Esophagus (tissue), 2 donors: ENCODE data around the gene DENND11. TPM values are rescaled to one million over a fixed set of nuclear protein-coding genes. Genes with fewer than 3 reads are reported as not detected.

Experiments
- H3K27ac ChIP-seq, 2 donors: one replicate each; pipeline ENCODE4 v1.5.1; 2013; ENCODE audit warnings: low read depth in 2 of 2, mild to moderate bottlenecking in 2 of 2, inconsistent platforms in 1 of 2, low read length in 1 of 2, moderate library complexity in 1 of 2
- H3K27me3 ChIP-seq, 2 donors: one replicate each; pipeline ENCODE4 v1.6.1; 2013; ENCODE audit warnings: low read length in 2 of 2, control low read depth in 1 of 2, mild to moderate bottlenecking in 1 of 2; ENCODE audit not compliant: insufficient read depth in 2 of 2, control insufficient read depth in 1 of 2
- H3K36me3 ChIP-seq, 2 donors: one replicate each; pipeline ENCODE4 v1.6.1; 2013; ENCODE audit warnings: low read length in 1 of 2; ENCODE audit not compliant: control insufficient read depth in 2 of 2, insufficient read depth in 2 of 2
- H3K4me1 ChIP-seq, 2 donors: one replicate each; pipeline ENCODE4 v1.6.1; 2013; ENCODE audit warnings: low read length in 1 of 2; ENCODE audit not compliant: control insufficient read depth in 2 of 2, insufficient read depth in 2 of 2
- H3K4me3 ChIP-seq, 2 donors: one replicate each; pipeline ENCODE4 v1.5.1; 2013; ENCODE audit warnings: low read length in 2 of 2, mild to moderate bottlenecking in 2 of 2, low read depth in 1 of 2, moderate library complexity in 1 of 2
- H3K9me3 ChIP-seq, 2 donors: one replicate each; pipeline ENCODE4 v1.6.1; 2013; ENCODE audit warnings: mild to moderate bottlenecking in 2 of 2, low read depth in 1 of 2, low read length in 1 of 2, moderate library complexity in 1 of 2; ENCODE audit not compliant: control insufficient read depth in 2 of 2, insufficient read depth in 1 of 2
- WGBS, 2 donors: extraction: QIAGEN DNeasy Blood & Tissue Kit; methylation state at CpG; one replicate each; pipeline ENCODE4 v1.1.7; 2013; 5-methylcytosine and 5-hydroxymethylcytosine counted together
- polyA plus RNA-seq, 2 donors: library from polyadenylated mRNA; stranded (reverse); fragments of 200-250 nt; gene quantifications; one replicate each; pipeline ENCODE4 v1.2.3, GENCODE V29; 2013
- donor health status: healthy with polysubstance abuse.
- donor health status: Bipolar disorder and iron deficiency.

The DENND11 gene
- polyA plus RNA-seq, 2 donors: 4.5 to 4.7 TPM

DNA sequence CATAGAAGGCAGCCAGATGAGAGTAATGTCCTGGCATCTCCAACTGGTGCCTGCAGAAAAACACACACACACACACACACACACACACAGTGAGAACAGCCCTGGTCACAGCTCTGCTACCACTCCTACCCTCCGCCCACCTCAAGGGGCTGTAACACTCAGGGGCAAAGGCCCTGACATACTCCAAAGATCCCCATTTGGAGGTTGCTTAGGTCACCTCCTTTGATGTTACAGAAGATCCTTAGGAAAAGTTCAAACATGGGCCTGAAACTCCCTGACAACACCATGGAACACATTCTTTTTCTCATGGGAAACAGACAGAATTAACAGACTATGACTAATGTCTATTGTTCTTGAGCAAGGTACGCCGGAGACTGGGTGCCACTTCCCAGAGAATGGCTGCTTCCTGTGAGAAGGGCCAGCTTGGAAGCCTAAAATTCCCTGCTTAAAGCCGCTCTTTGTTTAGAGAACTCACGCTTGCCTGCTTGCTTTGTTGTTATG is 27.7 kb downstream of the DENND11 start:
- Histone ChIP-seq H3K4me1 (peaks cover 3% of the 10 kb centered on the region in 2 donors), H3K9me3 (no peaks in the 10 kb centered on the region), H3K4me3 (peak overlapping the region in 1 of 2 donors; percentile 22), H3K27me3 (no peaks in the 10 kb centered on the region), H3K36me3 (peaks cover 0 to 2% of the 10 kb centered on the region in 2 donors), H3K27ac (peak overlapping the region; percentile 74 to 84)
- 62 to 75% methylated on average over 5 of the region's 5 CpGs for WGBS, 2 donors

DNA sequence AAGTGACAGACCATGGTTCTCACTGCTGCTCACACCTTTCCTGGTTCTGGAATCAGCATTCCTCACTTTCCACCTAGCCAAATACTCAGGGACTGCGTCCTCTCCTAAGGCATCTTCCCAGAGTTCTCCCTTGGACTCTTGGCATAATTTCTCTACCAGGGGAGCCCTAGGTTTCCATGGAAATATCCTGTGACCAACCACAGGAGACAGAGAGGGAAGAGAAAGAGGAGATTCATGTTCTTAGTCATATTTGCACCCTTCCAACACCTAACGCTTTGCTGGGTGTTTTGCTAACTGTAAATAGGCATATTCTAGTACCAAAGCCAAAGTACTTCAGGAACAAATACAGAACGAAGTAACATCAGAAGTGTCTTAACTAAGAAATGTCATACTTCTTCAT is 28.6 kb downstream of the DENND11 start:
- Histone ChIP-seq H3K27me3 (no peaks in the 10 kb centered on the region), H3K4me3 (no peak overlapping the region), H3K36me3 (peaks cover 0 to 2% of the 10 kb centered on the region in 2 donors), H3K9me3 (no peaks in the 10 kb centered on the region), H3K4me1 (peaks cover 3% of the 10 kb centered on the region in 2 donors), H3K27ac (peak overlapping the region; percentile 63 to 65)
- WGBS, 2 donors: 89 to 91% methylated on average over 3 of the region's 3 CpGs

DNA sequence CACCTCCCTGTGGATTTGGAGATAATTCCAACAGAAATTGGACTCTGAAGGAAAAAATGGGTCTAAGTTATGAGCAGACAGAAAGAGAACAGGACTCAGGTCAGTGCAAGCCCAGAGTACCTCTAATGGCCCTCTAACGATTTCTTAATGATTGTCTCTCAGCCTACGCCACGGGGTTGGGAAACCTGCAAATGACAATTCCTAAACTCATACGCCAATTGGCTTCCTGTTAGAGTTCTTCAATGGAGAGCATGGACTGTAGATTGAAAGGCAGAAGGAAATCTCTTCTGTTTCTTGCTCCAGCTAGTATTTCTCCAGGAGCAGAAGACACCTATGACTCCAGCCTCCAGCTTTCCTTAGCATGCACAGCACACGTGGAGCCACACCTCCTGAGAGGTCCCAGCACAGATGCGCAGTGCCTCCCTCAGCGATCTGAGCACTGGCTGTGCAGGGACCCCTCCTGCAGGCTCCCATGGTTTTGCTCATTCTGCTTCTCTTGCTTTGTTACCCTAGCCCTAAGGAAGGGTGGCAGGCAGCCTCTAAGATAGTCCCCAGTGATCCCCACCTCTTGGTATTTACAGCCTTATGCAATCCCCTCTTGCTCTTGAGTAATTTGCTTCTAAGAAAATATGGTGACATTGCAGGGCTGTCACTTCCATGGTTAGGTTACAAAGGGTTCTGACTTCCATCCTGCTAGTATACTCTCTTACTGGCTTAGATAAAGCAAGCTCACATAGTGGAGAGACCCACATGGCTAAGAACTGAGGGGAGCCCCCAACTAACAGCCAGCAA is 30.1 kb downstream of the DENND11 start:
- H3K4me3 ChIP-seq: no peak overlapping the region
- no peaks in the 10 kb centered on the region for H3K9me3 ChIP-seq
- no peaks in the 10 kb centered on the region for H3K27me3 ChIP-seq
- H3K4me1 ChIP-seq: peaks cover 3% of the 10 kb centered on the region in 2 donors
- H3K36me3 ChIP-seq: peaks cover 0 to 2% of the 10 kb centered on the region in 2 donors
- H3K27ac ChIP-seq: peak overlapping the region in 1 of 2 donors; percentile 48
- WGBS, 2 donors: 96 to 97% methylated on average over 7 of the region's 7 CpGs

GRCh38 chr7:141668853-141669252 is 33.1 kb downstream of the DENND11 start:
- WGBS, 2 donors: 83 to 87% methylated on average over 2 of the region's 2 CpGs
- peaks cover 6 to 14% of the 10 kb centered on the region in 2 donors for H3K36me3 ChIP-seq
- no peaks in the 10 kb centered on the region for H3K9me3 ChIP-seq

DNA sequence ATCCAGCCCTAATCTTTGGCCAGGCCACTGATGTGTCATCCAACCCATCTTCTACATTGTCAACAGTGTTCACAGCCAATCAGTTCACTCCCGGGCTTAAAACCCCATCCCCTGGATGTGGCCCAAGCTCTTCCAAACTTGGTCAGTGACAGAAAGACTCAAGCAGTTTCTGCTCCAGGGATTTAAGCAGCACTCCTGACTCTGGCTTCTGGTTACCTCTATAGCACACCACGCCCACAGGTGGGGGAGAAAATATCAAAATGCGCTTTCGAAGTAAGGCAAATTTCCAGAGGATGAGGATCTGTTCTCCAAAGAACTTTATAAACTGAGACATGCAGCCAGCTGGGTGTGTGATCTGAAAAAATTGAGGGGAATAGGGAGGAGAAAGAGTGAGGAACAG is 35.9 kb downstream of the DENND11 start:
- Histone ChIP-seq H3K27me3 (no peaks in the 10 kb centered on the region), H3K4me3 (no peak overlapping the region), H3K4me1 (peaks cover 3 to 4% of the 10 kb centered on the region in 2 donors), H3K27ac (peak overlapping the region in 1 of 2 donors; percentile 3), H3K36me3 (peaks cover 10 to 16% of the 10 kb centered on the region in 2 donors), H3K9me3 (no peaks in the 10 kb centered on the region)
- WGBS, 2 donors: 82 to 88% methylated on average over 4 of the region's 4 CpGs

More at GRCh38 chr7:141668853-141669252, 33.1 kb downstream of the DENND11 start:
- Histone ChIP-seq H3K4me1 (peaks cover 3 to 4% of the 10 kb centered on the region in 2 donors), H3K4me3 (no peak overlapping the region), H3K27ac (no peak overlapping the region), H3K27me3 (no peaks in the 10 kb centered on the region)

- Histone ChIP-seq H3K4me1 (peaks cover 3 to 4% of the 10 kb centered on the region in 2 donors), H3K4me3 (no peak overlapping the region), H3K27ac (no peak overlapping the region), H3K9me3 (no peaks in the 10 kb centered on the region), H3K27me3 (no peaks in the 10 kb centered on the region), H3K36me3 (peaks cover 8 to 16% of the 10 kb centered on the region in 2 donors)
- WGBS, 2 donors: 92 to 94% methylated on average over 18 of the region's 18 CpGs
These were observed 36.5 kb downstream of the DENND11 start for GRCh38 chr7:141665208-141666035.

DNA sequence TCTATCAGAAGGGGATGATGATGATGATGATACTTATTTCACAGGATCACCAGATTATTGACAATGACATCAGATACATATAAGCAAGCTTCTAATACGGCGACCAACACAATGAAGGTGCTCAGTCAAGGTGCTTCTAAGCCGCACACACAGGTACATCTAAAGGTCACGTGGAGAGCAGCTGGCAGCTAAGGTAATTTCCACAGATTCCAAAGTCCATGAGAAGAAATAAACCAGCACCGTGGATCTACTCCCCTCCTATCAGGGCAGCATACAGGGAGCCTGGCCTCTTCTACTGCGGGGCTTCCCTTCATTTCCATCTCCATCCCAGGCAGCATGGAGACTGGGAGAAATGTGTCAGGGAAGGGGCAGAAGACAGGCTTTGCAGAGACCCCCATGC is 37.5 kb downstream of the DENND11 start:
- Histone ChIP-seq H3K27me3 (no peaks in the 10 kb centered on the region), H3K4me3 (no peak overlapping the region), H3K27ac (no peak overlapping the region), H3K36me3 (peaks cover 8 to 16% of the 10 kb centered on the region in 2 donors), H3K4me1 (peaks cover 3 to 4% of the 10 kb centered on the region in 2 donors), H3K9me3 (no peaks in the 10 kb centered on the region)
- WGBS, 2 donors: 79 to 94% methylated on average over 6 of the region's 6 CpGs

- WGBS, 2 donors: 49 to 55% methylated on average over 6 of the region's 6 CpGs
- Histone ChIP-seq H3K27me3 (no peaks in the 10 kb centered on the region), H3K27ac (peak overlapping the region; percentile 49 to 65), H3K9me3 (no peaks in the 10 kb centered on the region), H3K4me1 (peaks cover 3 to 4% of the 10 kb centered on the region in 2 donors), H3K36me3 (peaks cover 8 to 16% of the 10 kb centered on the region in 2 donors), H3K4me3 (no peak overlapping the region)
These were observed 38.7 kb downstream of the DENND11 start for GRCh38 chr7:141663081-141663849.

DNA sequence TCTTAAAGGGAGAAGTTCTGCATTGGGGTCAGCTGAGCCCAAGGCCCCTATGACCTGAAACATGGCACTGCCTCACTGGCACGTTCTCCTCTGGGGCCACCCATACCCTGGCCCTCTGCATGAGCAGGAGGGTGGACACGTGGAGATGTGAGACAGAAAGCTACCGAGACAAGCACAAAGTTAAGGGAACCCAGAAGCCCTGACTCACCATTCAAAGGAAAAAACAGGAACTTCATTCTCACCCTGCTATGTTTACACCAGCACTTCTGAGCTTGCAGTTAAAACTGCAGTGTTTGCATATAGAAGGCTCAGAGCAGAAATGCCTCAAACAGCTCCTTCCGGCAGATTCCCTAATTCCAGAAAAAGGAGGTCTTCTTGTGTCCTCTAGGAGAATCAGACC is 41.7 kb downstream of the DENND11 start:
- H3K36me3 ChIP-seq: peaks cover 8 to 15% of the 10 kb centered on the region in 2 donors
- WGBS, 2 donors: 59 to 62% methylated on average over 4 of the region's 4 CpGs

More for the DNA sequence above, 41.7 kb downstream of the DENND11 start:
- Histone ChIP-seq H3K4me3 (no peak overlapping the region), H3K27me3 (no peaks in the 10 kb centered on the region), H3K27ac (peak overlapping the region in 1 of 2 donors; percentile 13), H3K4me1 (peaks cover 3 to 4% of the 10 kb centered on the region in 2 donors), H3K9me3 (no peaks in the 10 kb centered on the region)
